H7 (cell line): ENCODE measurements around the gene GUSB. TPM values are rescaled to one million over a fixed set of nuclear protein-coding genes. Genes with fewer than 3 reads are reported as not detected.
"Not testable (repeated sequence)": the region's sequence is repeated elsewhere in the genome, so short reads cannot be mapped to it uniquely, and the experiment has no call there.

Source experiments
- DNase-seq: peaks from one replicate; pipeline ENCODE4 v3.0.0; 2012
- H3K27me3 ChIP-seq: 2 replicates; pipeline ENCODE4 v1.6.0; 2011; ENCODE audit warnings: mild to moderate bottlenecking, low read length; ENCODE audit not compliant: control insufficient read depth, insufficient read depth
- H3K36me3 ChIP-seq: replicated peaks from 2 replicates; pipeline ENCODE4 v1.5.1; 2011; ENCODE audit warnings: low read length; ENCODE audit not compliant: control insufficient read depth, insufficient read depth
- H3K4me3 ChIP-seq: 2 replicates; pipeline ENCODE4 v1.5.1; 2011; ENCODE audit warnings: low read depth, mild to moderate bottlenecking, control low read depth, low read length, moderate library complexity; ENCODE audit not compliant: insufficient read depth
- total RNA-seq: library from RNA; depleted of rRNA; stranded (reverse); fragments of >200 nt; shearing (Covaris generic); gene quantifications from 2 replicates; pipeline ENCODE4 v1.2.3, GENCODE V29; 2014

The GUSB gene
- total RNA-seq, 1 experiment from 2014 or later, result 33.1 TPM

DNA sequence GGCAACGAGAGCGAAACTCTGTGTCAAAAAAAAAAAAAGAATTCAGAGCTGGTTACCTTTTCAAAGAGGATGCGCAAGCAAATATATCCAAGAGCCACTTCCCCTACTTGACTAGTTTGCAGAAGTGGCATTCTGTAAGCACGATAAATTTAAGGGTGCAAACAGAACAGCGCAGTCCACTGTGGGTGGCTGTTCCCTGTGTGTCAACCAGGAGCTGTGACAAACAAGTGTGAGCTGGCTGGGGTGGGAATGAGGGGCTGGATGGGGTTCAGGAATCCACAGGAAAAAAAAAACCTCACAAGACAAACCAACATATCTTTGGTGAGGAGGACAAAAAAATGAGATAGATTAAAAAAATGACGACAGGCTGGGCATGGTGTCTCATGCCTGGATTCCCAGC, 15.9 kb downstream of the GUSB start:
- H3K4me3 ChIP-seq, result no peak overlapping the region
- no peaks in the 10 kb centered on the region for H3K27me3 ChIP-seq
- DNase-seq, result no peak
- H3K36me3 ChIP-seq, result peaks cover 46% of the 10 kb centered on the region

DNA sequence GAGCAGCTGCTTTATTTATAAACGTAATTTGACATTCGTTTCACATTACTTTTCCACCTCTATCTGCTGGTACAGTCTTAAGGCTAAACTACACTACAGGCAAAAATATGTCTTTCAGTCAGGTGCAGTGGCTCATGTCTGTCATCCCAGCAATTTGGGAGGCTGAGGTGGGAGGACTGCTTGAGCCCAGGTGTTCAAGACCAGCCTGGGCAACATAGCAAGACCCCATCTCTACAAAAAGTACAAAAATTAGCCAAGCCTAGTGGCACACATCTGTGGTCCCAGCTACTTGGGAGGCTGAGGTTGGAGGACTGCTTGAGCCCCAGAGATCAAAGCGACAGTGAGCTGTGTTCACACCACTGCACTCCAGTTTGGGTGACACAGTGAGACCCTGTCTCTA, 17.3 kb downstream of the GUSB start:
- H3K36me3 ChIP-seq, result peaks cover 45% of the 10 kb centered on the region
- not testable (repeated sequence) for H3K4me3 ChIP-seq, DNase-seq, H3K27me3 ChIP-seq

DNA sequence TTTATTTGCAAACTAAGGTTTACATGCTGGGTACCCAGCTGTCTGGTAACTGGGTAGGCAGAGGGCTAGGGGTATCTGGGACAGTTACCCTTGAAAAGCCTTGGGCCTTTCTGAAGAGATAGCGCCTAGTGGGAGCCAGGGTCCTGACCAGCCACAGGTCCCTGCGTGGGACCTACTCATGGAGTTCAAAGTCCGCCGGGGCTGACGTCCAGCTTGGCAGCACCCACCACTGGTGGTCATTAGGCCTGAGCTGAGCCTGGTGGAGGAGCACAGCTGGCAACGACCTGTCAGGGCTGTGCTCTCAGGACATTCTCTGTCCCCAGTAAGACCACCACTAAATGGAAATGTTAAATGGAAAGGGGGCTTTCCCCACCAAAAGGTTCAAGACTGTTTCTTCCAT, 20.0 kb downstream of the GUSB start:
- no peak overlapping the region for H3K4me3 ChIP-seq
- H3K27me3 ChIP-seq, result no peaks in the 10 kb centered on the region
- DNase-seq, result no peak
- peaks cover 32% of the 10 kb centered on the region for H3K36me3 ChIP-seq

DNA sequence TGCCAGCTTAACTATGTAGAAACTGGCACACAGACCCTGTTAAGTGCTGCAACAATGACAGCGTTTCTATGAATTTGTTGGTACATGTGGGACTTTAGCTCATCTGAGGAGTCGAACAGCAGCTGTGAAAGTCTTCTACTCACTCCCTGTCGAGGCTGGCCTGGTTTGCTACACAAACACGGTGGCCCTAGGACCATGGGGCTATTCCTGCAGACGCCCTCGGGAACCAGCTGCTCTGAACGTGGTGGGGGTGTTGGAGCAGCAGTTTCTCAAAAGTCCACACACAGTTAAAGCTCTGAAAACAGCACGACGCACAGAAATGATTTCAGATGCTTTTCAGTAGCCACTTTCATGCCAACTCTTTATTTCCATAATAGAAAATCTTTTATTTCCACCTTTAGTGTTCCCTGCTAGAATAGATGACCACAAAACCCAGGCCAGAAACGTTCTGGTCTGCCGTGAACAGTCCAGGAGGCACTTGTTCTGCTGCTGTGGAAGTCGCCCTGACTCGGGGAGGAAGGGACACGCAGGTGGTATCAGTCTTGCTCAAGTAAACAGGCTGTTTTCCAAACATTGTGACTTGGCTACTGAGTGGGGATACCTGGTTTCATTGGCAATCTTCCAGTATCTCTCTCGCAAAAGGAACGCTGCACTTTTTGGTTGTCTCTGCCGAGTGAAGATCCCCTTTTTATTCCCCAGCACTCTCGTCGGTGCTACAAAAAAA, 21.5 kb downstream of the GUSB start:
- H3K27me3 ChIP-seq, result no peaks in the 10 kb centered on the region
- no peak overlapping the region for H3K4me3 ChIP-seq
- DNase-seq, result no peak
- H3K36me3 ChIP-seq, result peaks cover 26% of the 10 kb centered on the region

DNA sequence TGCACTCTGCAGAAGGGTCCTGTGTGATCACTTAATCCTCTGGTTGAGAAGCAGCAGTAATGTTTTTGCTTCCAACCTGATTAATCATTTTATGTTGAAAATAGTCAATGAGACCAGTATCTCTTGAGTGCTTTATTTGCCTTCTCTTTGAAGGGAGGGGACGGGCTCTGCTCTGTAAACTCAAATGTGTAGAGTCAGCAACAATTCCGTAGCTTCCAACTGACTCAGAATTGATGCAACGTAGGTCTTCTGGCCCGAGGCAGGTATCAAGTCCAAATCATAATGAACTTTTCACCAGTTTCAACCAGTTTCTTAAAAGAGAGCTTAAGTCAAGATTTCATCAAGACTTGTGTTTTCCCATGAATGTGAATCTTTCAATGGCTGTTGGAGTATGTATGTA, 26.3 kb downstream of the GUSB start:
- H3K4me3 ChIP-seq, result no peak overlapping the region
- DNase-seq, result no peak
- H3K27me3 ChIP-seq, result no peaks in the 10 kb centered on the region
- H3K36me3 ChIP-seq, result peaks cover 13% of the 10 kb centered on the region

DNA sequence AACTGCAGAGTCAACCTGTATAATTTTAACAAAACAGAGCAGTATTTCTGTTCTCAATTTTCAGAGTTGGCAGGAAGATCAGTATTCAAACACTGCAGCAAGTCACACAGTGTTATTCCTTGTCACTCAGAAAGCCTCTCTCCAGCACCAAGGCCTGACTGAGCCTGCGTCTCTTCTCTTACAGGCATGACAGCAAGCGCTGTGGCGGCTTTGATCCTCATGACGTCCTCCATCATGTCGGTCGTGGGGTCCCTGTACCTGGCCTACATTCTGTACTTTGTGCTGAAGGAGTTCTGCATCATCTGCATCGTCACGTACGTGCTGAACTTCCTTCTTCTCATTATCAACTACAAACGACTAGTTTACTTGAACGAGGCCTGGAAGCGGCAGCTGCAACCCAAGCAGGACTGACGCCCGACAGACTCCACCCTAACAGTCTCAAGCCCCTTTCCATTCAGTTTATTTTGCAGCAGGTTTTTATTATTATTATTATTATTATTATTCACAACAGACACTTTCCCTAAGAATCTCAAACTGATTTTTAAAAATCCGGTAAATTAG, 28.0 kb downstream of the GUSB start:
- Histone ChIP-seq H3K36me3 (peaks cover 8% of the 10 kb centered on the region), H3K4me3 (no peak overlapping the region), H3K27me3 (no peaks in the 10 kb centered on the region)

DNA sequence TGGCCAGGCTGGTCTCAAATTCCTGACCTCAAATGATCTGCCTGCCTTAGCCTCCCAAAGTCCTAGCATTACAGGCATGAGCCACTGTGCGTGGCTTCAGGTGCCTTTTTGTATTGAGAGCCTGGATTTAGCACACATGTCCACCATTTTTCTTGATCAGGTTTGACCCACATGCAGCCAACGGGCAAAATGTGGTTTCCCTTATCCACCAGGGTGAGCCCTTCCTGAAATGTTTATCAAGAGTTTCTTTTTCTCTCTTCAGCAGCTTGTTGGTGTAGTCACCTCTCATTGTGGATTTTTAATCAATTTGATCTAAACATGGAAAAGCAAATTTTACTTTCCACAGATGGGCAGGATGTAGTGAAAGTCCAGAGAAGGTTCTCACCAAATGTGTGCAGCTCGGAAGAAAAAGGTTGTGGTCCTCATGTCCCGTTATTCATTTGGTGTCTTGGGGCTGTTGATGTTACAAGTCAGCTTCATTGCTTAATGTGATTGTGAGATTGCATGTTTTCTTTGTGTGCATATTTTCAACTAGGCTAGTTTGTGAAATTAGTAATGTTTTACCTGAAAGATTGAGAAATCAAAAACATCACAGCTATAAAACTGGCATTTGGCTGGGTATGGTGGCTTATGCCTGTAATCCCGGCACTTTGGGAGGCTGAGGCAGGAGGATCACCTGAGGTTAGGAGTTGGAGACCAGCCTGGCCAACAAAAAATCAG, 28.9 kb downstream of the GUSB start:
- no peaks in the 10 kb centered on the region for H3K27me3 ChIP-seq
- peaks cover 8% of the 10 kb centered on the region for H3K36me3 ChIP-seq
- DNase-seq, result no peak
- H3K4me3 ChIP-seq, result no peak overlapping the region

More for the DNA sequence above, 28.0 kb downstream of the GUSB start:
- no peak for DNase-seq

DNA sequence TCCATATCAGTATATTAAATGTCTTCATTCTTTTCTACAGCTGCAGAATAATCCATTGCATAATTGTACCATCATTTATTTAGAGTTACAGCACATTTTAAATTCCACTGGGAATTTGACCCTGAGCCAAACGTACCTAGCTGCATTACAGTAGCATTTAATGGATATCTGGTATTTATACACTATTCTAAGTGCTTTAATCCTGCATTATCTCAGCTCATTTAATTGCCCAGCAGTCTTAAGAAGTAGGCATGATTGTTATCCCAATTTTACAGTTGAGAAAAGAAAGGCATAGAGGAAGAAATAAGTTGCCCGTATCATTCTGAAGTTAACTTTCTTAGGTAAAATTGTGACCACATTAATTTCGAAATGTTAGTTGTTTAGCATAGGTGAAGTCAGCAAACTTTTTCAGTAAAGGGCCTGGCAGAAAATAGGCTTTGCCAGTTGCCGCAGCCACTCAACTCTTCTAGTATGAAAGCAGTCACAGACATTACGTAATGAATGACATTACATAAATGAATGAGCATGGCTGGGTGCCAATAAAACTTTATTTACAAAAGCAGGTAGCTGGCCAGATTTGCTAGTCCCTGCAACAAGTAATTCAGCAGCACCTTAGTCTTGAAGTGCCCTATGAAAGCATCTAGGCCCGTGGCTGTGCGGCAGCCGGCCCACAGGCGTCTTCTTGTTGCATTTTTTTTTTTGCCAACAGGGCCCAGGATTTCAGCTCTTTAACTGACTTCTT, 30.0 kb downstream of the GUSB start:
- no peak for DNase-seq
- Histone ChIP-seq H3K27me3 (no peaks in the 10 kb centered on the region), H3K4me3 (no peak overlapping the region), H3K36me3 (peaks cover 8% of the 10 kb centered on the region)

DNA sequence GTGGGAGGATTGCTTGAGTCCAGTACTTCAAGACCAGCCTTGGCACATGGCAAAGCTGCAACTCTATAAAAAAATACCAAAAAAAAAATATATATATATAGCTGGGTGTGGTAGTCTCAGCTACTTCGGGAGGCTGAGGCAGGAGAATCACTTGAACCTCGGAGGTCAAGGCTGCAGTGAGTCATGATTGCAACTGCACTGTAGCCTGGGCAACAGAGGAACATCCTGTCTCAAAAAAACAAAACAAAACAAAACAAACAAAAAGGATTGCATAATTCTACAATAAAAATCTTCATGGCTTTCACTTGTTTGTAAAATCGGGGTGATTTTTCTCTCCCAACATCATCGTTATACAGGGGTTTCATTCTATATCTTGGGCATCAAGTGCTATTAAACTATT, 35.1 kb downstream of the GUSB start:
- H3K36me3 ChIP-seq, result no peaks in the 10 kb centered on the region
- no peaks in the 10 kb centered on the region for H3K27me3 ChIP-seq
- no peak for DNase-seq
- H3K4me3 ChIP-seq, result no peak overlapping the region

DNA sequence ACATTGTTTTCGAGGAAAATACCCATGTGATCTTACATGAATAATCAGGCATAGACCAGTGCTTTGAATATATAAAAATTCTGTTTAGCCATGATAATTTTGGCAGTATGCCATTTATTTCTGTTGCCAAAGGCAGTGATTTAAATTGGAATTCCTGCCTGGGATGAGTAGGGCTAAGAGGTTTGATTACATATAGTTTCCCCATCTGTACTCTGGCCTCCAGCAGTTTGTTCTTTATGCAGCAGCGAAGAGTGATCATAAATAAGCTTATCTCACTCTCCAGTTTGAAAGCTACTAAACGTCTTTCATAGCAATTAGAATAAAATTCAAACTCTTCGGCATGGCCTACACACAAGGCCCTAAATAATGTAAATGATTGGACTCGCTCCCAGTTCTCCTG, 36.2 kb downstream of the GUSB start:
- DNase-seq, H3K36me3 ChIP-seq, H3K27me3 ChIP-seq, H3K4me3 ChIP-seq: not testable (repeated sequence)

DNA sequence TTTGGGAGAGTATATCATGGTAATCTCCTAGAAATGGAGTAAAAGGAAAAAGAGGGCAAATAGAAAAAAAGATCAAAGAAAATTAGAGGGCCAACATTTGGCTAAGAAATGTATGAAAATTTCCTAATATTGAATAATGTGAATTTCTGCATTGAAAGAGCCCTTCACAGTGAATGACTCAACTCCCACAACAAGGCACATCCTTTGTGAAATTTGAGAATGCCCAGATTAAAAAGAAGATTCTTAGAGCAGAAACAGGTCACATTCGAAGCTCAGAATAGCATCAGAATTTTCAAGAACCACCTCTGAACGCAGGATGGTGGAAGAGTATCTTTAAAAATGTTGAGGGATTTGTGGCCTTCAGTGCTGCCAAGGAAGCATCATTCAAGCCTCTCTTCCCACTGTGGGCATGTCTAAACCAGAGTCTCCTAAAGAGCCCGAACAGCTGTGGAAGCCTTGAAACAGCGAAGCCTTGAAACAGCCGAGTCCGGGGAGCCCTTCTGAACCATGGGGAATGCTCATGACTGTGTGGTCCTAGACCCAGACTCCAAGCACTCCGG, 43.6 kb downstream of the GUSB start:
- H3K27me3 ChIP-seq, result no peaks in the 10 kb centered on the region
- H3K36me3 ChIP-seq, result no peaks in the 10 kb centered on the region
- no peak for DNase-seq
- no peak overlapping the region for H3K4me3 ChIP-seq

DNA sequence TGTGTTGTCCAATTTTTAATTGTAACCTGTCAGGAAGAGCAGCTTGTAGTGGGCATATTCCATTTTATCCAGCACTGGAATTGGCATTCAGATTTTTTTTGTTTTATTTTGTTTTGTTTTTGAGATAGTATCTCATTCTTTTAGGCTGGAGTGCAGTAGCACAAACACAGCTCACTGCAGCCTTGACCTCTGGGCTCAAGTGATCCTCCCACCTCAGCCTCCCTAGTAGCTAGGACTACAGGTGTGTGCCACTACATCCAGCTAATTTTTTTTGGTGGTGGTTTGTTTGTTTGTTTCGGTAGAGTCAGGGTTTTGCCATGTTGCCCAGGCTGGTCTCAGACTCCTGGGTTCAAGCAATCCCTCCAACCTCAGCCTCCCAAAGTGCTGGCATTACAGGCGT, 44.7 kb downstream of the GUSB start:
- Histone ChIP-seq H3K27me3 (no peaks in the 10 kb centered on the region), H3K36me3 (no peaks in the 10 kb centered on the region), H3K4me3 (no peak overlapping the region)
- DNase-seq, result no peak

DNA sequence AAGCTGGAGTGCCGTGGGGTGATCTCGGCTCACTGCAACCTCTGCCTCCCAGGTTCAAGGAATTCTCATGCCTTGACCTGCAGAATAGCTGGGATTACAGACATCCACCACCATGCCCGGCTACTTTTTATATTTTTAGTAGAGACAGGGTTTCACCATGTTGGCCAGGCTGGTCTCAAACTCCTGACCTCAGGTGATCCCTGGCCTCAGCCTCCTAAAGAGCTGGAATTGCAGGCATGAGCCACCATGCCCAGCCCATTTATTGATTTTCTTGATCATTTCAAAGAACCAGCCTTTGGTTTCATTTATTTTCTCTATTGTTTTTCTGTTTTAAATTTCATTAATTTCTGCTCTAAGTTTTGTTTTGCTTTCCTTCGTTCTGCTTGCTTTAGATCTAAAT, 50.3 kb downstream of the GUSB start:
- no peaks in the 10 kb centered on the region for H3K36me3 ChIP-seq
- no peak for DNase-seq
- no peaks in the 10 kb centered on the region for H3K27me3 ChIP-seq
- H3K4me3 ChIP-seq, result no peak overlapping the region
